ENCODE data around the gene DGKD. TPM values are rescaled to one million over a fixed set of nuclear protein-coding genes. Genes with fewer than 3 reads are reported as not detected.

DGKD gene
- total RNA-seq, 1 experiment from 2014 or later: 41.4 TPM

GRCh38 chr2:233363744-233364235 is 9.5 kb downstream of the DGKD start:
- ChIA-PET CTCF (interaction anchor here (1.2 kb wide), 1 partner anchor 10 kb away, joined by 4 read pairs; the partner anchor contains the start of gene DGKD), POLR2A (no interaction called here)
- no peak overlapping the region for H3K27ac Mint-ChIP-seq

More at GRCh38 chr2:233363744-233364235, 9.5 kb downstream of the DGKD start:
- Mint-ChIP-seq H3K4me1 (peaks cover 10% of the 10 kb centered on the region), H3K36me3 (0 out of 2 replicates have a peak, but pooled peaks cover 3% of the 10 kb centered on the region), H3K9me3 (no peaks in the 10 kb centered on the region), H3K27me3 (ENCODE audit: low read depth) (no peaks in the 10 kb centered on the region), H3K4me3 (no peak overlapping the region)
- no peak for TF ChIP-seq RELA (CRISPR knock-in tag; IDR thresholded peaks at IDR 0.05; ENCODE audit: borderline replicate concordance)
- TF ChIP-seq, protein P1, sequence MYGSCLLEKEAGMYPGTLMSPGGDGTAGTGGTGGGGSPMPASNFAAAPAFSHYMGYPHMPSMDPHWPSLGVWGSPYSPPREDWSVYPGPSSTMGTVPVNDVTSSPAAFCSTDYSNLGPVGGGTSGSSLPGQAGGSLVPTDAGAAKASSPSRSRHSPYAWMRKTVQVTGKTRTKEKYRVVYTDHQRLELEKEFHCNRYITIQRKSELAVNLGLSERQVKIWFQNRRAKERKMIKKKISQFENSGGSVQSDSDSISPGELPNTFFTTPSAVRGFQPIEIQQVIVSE (CRISPR knock-in tag; IDR thresholded peaks at IDR 0.05; ENCODE audit: borderline replicate concordance): no peak
- TF ChIP-seq MXD4 (CRISPR knock-in tag; IDR thresholded peaks at IDR 0.05; ENCODE audit: borderline replicate concordance): no peak
- no peak for TF ChIP-seq NFE2L1 (CRISPR knock-in tag; IDR thresholded peaks at IDR 0.05)
- TF ChIP-seq, protein P2, sequence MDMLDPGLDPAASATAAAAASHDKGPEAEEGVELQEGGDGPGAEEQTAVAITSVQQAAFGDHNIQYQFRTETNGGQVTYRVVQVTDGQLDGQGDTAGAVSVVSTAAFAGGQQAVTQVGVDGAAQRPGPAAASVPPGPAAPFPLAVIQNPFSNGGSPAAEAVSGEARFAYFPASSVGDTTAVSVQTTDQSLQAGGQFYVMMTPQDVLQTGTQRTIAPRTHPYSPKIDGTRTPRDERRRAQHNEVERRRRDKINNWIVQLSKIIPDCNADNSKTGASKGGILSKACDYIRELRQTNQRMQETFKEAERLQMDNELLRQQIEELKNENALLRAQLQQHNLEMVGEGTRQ (CRISPR knock-in tag; IDR thresholded peaks at IDR 0.05): no peak
- TF ChIP-seq ZNF263 (CRISPR knock-in tag; IDR thresholded peaks at IDR 0.05; ENCODE audit: low read depth): no peak
- TF ChIP-seq TEAD4 (CRISPR knock-in tag; IDR thresholded peaks at IDR 0.05): no peak
- no peak for TF ChIP-seq SMAD4 (CRISPR knock-in tag; IDR thresholded peaks at IDR 0.05)
- TF ChIP-seq, protein P3, sequence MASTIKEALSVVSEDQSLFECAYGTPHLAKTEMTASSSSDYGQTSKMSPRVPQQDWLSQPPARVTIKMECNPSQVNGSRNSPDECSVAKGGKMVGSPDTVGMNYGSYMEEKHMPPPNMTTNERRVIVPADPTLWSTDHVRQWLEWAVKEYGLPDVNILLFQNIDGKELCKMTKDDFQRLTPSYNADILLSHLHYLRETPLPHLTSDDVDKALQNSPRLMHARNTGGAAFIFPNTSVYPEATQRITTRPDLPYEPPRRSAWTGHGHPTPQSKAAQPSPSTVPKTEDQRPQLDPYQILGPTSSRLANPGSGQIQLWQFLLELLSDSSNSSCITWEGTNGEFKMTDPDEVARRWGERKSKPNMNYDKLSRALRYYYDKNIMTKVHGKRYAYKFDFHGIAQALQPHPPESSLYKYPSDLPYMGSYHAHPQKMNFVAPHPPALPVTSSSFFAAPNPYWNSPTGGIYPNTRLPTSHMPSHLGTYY (CRISPR knock-in tag; IDR thresholded peaks at IDR 0.05): no peak
- no peak for TF ChIP-seq GABPB1 (CRISPR knock-in tag; IDR thresholded peaks at IDR 0.05)
- TF ChIP-seq, protein P4, sequence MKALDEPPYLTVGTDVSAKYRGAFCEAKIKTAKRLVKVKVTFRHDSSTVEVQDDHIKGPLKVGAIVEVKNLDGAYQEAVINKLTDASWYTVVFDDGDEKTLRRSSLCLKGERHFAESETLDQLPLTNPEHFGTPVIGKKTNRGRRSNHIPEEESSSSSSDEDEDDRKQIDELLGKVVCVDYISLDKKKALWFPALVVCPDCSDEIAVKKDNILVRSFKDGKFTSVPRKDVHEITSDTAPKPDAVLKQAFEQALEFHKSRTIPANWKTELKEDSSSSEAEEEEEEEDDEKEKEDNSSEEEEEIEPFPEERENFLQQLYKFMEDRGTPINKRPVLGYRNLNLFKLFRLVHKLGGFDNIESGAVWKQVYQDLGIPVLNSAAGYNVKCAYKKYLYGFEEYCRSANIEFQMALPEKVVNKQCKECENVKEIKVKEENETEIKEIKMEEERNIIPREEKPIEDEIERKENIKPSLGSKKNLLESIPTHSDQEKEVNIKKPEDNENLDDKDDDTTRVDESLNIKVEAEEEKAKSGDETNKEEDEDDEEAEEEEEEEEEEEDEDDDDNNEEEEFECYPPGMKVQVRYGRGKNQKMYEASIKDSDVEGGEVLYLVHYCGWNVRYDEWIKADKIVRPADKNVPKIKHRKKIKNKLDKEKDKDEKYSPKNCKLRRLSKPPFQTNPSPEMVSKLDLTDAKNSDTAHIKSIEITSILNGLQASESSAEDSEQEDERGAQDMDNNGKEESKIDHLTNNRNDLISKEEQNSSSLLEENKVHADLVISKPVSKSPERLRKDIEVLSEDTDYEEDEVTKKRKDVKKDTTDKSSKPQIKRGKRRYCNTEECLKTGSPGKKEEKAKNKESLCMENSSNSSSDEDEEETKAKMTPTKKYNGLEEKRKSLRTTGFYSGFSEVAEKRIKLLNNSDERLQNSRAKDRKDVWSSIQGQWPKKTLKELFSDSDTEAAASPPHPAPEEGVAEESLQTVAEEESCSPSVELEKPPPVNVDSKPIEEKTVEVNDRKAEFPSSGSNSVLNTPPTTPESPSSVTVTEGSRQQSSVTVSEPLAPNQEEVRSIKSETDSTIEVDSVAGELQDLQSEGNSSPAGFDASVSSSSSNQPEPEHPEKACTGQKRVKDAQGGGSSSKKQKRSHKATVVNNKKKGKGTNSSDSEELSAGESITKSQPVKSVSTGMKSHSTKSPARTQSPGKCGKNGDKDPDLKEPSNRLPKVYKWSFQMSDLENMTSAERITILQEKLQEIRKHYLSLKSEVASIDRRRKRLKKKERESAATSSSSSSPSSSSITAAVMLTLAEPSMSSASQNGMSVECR (CRISPR knock-in tag; IDR thresholded peaks at IDR 0.05; ENCODE audit: borderline replicate concordance): no peak
- no peak for TF ChIP-seq TEAD1 (CRISPR knock-in tag; IDR thresholded peaks at IDR 0.05)
- TF ChIP-seq, protein P5, sequence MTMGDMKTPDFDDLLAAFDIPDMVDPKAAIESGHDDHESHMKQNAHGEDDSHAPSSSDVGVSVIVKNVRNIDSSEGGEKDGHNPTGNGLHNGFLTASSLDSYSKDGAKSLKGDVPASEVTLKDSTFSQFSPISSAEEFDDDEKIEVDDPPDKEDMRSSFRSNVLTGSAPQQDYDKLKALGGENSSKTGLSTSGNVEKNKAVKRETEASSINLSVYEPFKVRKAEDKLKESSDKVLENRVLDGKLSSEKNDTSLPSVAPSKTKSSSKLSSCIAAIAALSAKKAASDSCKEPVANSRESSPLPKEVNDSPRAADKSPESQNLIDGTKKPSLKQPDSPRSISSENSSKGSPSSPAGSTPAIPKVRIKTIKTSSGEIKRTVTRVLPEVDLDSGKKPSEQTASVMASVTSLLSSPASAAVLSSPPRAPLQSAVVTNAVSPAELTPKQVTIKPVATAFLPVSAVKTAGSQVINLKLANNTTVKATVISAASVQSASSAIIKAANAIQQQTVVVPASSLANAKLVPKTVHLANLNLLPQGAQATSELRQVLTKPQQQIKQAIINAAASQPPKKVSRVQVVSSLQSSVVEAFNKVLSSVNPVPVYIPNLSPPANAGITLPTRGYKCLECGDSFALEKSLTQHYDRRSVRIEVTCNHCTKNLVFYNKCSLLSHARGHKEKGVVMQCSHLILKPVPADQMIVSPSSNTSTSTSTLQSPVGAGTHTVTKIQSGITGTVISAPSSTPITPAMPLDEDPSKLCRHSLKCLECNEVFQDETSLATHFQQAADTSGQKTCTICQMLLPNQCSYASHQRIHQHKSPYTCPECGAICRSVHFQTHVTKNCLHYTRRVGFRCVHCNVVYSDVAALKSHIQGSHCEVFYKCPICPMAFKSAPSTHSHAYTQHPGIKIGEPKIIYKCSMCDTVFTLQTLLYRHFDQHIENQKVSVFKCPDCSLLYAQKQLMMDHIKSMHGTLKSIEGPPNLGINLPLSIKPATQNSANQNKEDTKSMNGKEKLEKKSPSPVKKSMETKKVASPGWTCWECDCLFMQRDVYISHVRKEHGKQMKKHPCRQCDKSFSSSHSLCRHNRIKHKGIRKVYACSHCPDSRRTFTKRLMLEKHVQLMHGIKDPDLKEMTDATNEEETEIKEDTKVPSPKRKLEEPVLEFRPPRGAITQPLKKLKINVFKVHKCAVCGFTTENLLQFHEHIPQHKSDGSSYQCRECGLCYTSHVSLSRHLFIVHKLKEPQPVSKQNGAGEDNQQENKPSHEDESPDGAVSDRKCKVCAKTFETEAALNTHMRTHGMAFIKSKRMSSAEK (CRISPR knock-in tag; IDR thresholded peaks at IDR 0.05; ENCODE audit: borderline replicate concordance): no peak
- ATAC-seq: no peak
- no peak for DNase-seq (ENCODE audit: low spot score)
